OCI-LY3 (cell line): ENCODE results near the gene KDM7A.

Experiments used
- H2AFZ ChIP-seq: fragments of 200-600, 300-600 bp; shearing (Covaris generic); 2 replicates; pipeline ENCODE4 v1.6.0; 2014; ENCODE audit warnings: antibody characterized with exemption, low read depth, low read length
- H3K27ac ChIP-seq: fragments of 200-600, 300-600 bp; sonication (generic); 2 replicates; pipeline ENCODE4 v1.5.1; 2014; ENCODE audit warnings: mild to moderate bottlenecking, low read length, moderate library complexity, mixed read lengths
- H3K27me3 ChIP-seq: fragments of 200-600, 300-600 bp; sonication (generic); 2 replicates; pipeline ENCODE4 v1.6.1; 2014; ENCODE audit warnings: low read depth, low read length, mixed read lengths
- H3K36me3 ChIP-seq: fragments of 200-600, 300-600 bp; sonication (generic); replicated peaks from 2 replicates; pipeline ENCODE3; 2014; ENCODE audit warnings: low read depth, low read length, mixed read lengths
- H3K4me1 ChIP-seq: fragments of 300-600, 200-600 bp; sonication (generic); 2 replicates; pipeline ENCODE4 v1.6.1; 2014; ENCODE audit warnings: low read length, mixed read lengths
- H3K4me2 ChIP-seq: fragments of 200-600, 300-600 bp; sonication (generic); 2 replicates; pipeline ENCODE4 v1.6.1; 2014; ENCODE audit warnings: low read length, mixed read lengths
- H3K4me3 ChIP-seq: fragments of 300-600, 200-600 bp; sonication (generic); 2 replicates; pipeline ENCODE4 v1.5.1; 2014; ENCODE audit warnings: antibody characterized with exemption, mild to moderate bottlenecking, low read length, moderate library complexity
- H3K79me2 ChIP-seq: fragments of 300-600, 200-600 bp; shearing (Covaris generic); 2 replicates; pipeline ENCODE4 v1.6.1; 2014; ENCODE audit warnings: mild to moderate bottlenecking, low read length, mixed read lengths
- H3K9ac ChIP-seq: fragments of 300-600, 200-600 bp; shearing (Covaris generic); 2 replicates; pipeline ENCODE4 v1.6.0; 2014; ENCODE audit warnings: mild to moderate bottlenecking, low read length, moderate library complexity
- H3K9me3 ChIP-seq: fragments of 200-600, 300-600 bp; shearing (Covaris generic); 2 replicates; pipeline ENCODE4 v1.6.1; 2014; ENCODE audit warnings: low read length, mixed read lengths; ENCODE audit not compliant: insufficient read depth
- H4K20me1 ChIP-seq: fragments of 200-600, 300-600 bp; sonication (generic); 2 replicates; pipeline ENCODE4 v1.6.1; 2016; ENCODE audit warnings: low read length, mixed read lengths; ENCODE audit not compliant: insufficient read depth
- EZH2phosphoT487 ChIP-seq: fragments of 200-600 bp; shearing (Covaris generic); IDR thresholded peaks from 2 replicates; pipeline ENCODE4 v1.6.1; 2018; ENCODE audit warnings: antibody characterized with exemption, mixed run types, low read depth
- TF ChIP-seq, protein P1 (sequence below): fragments of 200-600, 300-600 bp; sonication (generic); IDR thresholded peaks from 2 replicates; pipeline ENCODE4 v1.5.1; 2014; ENCODE audit warnings: antibody characterized with exemption, low read length, low read depth

The KDM7A gene

DNA sequence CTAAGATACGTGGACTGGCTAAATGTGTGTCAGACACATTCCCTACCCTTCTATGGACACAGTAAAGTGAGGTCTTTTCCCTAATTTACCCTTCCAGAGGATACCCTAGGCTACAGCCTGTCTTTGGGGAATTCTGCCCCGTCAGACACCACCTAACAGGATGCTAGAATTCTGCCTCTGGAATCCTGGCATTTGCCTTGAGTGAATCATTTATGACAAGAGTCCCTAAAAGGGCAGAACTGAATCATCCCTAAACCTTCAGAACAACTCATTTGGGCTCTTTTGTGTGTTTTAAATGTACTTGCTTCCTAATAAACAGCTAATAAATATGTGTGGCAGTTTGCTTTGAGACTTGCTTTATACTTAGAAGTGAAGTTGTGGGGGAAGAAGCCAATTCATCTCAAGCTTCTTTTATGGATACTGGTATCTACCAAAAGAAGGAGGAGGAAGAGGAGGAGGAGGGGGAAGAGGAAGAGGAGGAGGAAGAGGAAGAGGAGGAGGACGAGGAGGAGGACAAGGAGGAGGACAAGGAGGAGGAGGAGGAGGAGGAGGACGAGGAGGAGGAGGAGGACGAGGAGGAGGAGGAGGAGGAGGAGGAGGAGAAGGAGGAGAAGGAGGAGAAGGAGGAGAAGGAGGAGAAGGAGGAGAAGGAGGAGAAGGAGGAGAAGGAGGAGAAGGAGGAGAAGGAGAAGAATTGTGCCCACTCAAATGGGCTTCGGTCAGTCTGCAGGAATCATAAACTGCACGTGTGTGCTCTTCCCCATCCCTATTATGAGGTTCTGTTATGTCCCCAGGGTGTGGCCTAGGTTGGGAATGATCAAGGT is 141.2 kb downstream of the KDM7A start:
- Histone ChIP-seq H2AFZ (no peak overlapping the region), H3K36me3 (no peaks in the 10 kb centered on the region), H4K20me1 (no peaks in the 10 kb centered on the region), H3K4me2 (no peak overlapping the region), H3K9me3 (no peaks in the 10 kb centered on the region), H3K9ac (no peak overlapping the region), H3K27me3 (peaks cover 7% of the 10 kb centered on the region; the same call in 1 of the 2 replicates), H3K79me2 (no peaks in the 10 kb centered on the region), H3K4me1 (peaks cover 8% of the 10 kb centered on the region), H3K4me3 (no peak overlapping the region), H3K27ac (no peak overlapping the region)
- TF ChIP-seq, protein P1, sequence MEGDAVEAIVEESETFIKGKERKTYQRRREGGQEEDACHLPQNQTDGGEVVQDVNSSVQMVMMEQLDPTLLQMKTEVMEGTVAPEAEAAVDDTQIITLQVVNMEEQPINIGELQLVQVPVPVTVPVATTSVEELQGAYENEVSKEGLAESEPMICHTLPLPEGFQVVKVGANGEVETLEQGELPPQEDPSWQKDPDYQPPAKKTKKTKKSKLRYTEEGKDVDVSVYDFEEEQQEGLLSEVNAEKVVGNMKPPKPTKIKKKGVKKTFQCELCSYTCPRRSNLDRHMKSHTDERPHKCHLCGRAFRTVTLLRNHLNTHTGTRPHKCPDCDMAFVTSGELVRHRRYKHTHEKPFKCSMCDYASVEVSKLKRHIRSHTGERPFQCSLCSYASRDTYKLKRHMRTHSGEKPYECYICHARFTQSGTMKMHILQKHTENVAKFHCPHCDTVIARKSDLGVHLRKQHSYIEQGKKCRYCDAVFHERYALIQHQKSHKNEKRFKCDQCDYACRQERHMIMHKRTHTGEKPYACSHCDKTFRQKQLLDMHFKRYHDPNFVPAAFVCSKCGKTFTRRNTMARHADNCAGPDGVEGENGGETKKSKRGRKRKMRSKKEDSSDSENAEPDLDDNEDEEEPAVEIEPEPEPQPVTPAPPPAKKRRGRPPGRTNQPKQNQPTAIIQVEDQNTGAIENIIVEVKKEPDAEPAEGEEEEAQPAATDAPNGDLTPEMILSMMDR: no peak
- no peak for TF ChIP-seq EZH2phosphoT487
